ENCODE results near the gene ZNF521. TPM values are rescaled to one million over a fixed set of nuclear protein-coding genes. Genes with fewer than 3 reads are reported as not detected.

Gene ZNF521
- total RNA-seq, 6 donors from 2014 or later: 4.7 to 37.7 (median 13.8) TPM

DNA sequence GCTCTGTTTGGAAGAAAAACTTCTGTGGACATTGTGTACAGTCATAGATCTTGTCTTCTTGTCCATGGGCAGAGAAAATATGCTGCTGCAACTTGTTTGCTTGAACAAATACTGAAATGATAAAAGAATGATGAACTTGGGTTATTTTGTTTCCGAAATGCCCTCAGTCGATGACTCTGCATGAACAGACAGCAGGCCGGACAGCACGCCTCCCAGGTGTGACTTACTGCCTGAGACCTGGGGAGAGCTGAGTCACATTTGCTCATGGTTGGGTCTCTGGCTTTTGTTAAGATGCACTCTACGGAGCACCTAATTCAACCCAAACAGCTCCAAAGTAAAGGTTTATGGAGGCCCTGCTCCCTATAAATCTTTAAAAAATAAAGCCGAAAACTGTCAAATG lies 262.5 kb downstream of the ZNF521 start:
- no peak overlapping the region for H3K27ac ChIP-seq
- 93 to 94% methylated on average over 6 of the region's 6 CpGs for WGBS, 2 donors
- H3K27me3 ChIP-seq: no peaks in the 10 kb centered on the region
- no peaks in the 10 kb centered on the region for H3K4me1 ChIP-seq
- H3K9me3 ChIP-seq: no peaks in the 10 kb centered on the region
- DNase-seq (no peak), ATAC-seq (ENCODE audit: low FRiP score in 2 of 2) (no peak)
- no peak for TF ChIP-seq EP300 (IDR thresholded peaks at IDR 0.05)
- no peak for TF ChIP-seq POLR2A (IDR thresholded peaks at IDR 0.05)
- TF ChIP-seq CTCF (IDR thresholded peaks at IDR 0.05): no peak
- no peak for TF ChIP-seq POLR2AphosphoS5 (IDR thresholded peaks at IDR 0.05)
- no peak overlapping the region for H3K4me3 ChIP-seq
- H3K36me3 ChIP-seq: peaks cover 0 to 14% (median 0%) of the 10 kb centered on the region in 4 donors

DNA sequence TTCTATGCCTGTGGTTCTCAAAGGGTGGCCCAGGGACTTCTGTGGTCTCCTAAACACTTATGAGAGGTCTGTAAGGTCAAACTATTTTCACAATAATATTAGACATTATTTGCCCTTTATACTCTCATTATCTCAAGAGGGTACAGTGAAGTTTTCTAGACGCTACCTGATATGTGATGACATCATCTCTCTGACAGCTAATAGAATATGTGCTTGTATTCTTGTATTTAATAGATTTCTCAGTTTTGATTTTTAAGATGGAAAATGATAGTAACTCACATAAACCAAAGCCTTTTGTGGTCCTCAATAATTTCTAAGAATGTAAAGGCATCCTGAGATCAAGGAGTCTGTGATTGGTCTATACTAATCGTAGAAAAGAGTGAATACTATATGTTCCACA lies 265.1 kb downstream of the ZNF521 start:
- TF ChIP-seq POLR2AphosphoS5 (IDR thresholded peaks at IDR 0.05): no peak
- no peak for TF ChIP-seq CTCF (IDR thresholded peaks at IDR 0.05)
- TF ChIP-seq POLR2A (IDR thresholded peaks at IDR 0.05): no peak
- TF ChIP-seq EP300 (IDR thresholded peaks at IDR 0.05): no peak
- 76 to 78% methylated on average over 2 of the region's 2 CpGs for WGBS, 2 donors
- Histone ChIP-seq H3K27ac (no peak overlapping the region), H3K36me3 (peaks cover 0 to 14% (median 0%) of the 10 kb centered on the region in 4 donors), H3K4me1 (no peaks in the 10 kb centered on the region), H3K4me3 (no peak overlapping the region), H3K27me3 (no peaks in the 10 kb centered on the region), H3K9me3 (no peaks in the 10 kb centered on the region)
- no peak for DNase-seq
- ATAC-seq (ENCODE audit: low FRiP score in 2 of 2): no peak

DNA sequence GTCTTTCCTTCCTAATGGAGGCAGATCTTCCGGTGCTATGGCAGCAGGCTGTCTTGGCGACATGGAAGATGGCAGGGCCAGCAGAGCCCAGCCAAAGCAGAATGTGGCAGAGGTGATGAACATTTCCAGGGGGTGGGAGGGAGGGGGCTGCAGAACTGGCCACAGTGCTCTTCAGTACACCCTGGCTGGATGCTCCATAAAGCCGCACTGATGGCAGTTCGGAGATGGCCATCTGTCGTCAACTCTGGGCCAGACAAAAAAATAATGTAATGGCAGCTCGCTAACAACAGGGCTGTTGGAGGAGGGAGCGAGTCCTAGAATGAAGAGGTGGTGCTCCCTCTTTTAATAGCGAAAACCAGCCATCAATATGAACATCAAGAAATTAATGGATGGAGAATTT lies 271.0 kb downstream of the ZNF521 start:
- DNase-seq (no peak), ATAC-seq (ENCODE audit: low FRiP score in 2 of 2) (no peak)
- Histone ChIP-seq H3K36me3 (no peaks in the 10 kb centered on the region), H3K27ac (no peak overlapping the region), H3K27me3 (no peaks in the 10 kb centered on the region), H3K4me3 (no peak overlapping the region), H3K4me1 (peaks cover 0 to 10% (median 6%) of the 10 kb centered on the region in 4 donors), H3K9me3 (no peaks in the 10 kb centered on the region)
- no peak for TF ChIP-seq CTCF (IDR thresholded peaks at IDR 0.05)
- TF ChIP-seq POLR2A (IDR thresholded peaks at IDR 0.05): no peak
- no peak for TF ChIP-seq POLR2AphosphoS5 (IDR thresholded peaks at IDR 0.05)
- TF ChIP-seq EP300 (IDR thresholded peaks at IDR 0.05): no peak
- 96% methylated on average over 8 of the region's 8 CpGs for WGBS, 2 donors

DNA sequence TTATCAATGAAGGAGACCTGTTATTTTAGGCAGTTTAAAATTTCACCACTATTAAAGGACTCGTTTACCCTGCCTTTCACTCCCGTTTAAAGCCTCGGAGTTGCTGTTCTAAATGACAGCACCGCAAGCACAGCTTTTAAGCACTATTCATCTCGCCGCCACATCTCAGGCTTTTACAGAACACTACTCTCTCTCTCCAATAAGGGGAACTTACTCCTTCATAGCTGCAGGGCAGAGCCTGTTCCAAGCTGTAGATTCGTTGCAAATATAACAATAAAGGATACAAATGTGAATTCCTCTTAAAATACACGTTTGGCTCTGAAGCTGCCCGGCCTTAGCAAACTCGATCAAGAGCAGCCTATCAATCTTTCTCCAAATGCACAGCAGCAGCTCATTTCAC lies 271.8 kb downstream of the ZNF521 start:
- no peak overlapping the region for H3K4me3 ChIP-seq
- WGBS, 2 donors: 70 to 72% methylated on average over 10 of the region's 10 CpGs
- no peaks in the 10 kb centered on the region for H3K9me3 ChIP-seq
- DNase-seq: no peak
- H3K4me1 ChIP-seq: peaks cover 4 to 10% (median 7%) of the 10 kb centered on the region in 4 donors
- no peaks in the 10 kb centered on the region for H3K27me3 ChIP-seq
- no peak for ATAC-seq (ENCODE audit: low FRiP score in 2 of 2)
- TF ChIP-seq POLR2AphosphoS5 (IDR thresholded peaks at IDR 0.05): no peak
- no peak for TF ChIP-seq POLR2A (IDR thresholded peaks at IDR 0.05)
- no peak for TF ChIP-seq CTCF (IDR thresholded peaks at IDR 0.05)
- TF ChIP-seq EP300 (IDR thresholded peaks at IDR 0.05): no peak
- no peaks in the 10 kb centered on the region for H3K36me3 ChIP-seq
- H3K27ac ChIP-seq: no peak overlapping the region

- Histone ChIP-seq H3K9me3 (no peaks in the 10 kb centered on the region), H3K4me1 (peaks cover 5 to 11% (median 10%) of the 10 kb centered on the region in 4 donors), H3K27me3 (no peaks in the 10 kb centered on the region), H3K4me3 (no peak overlapping the region), H3K36me3 (no peaks in the 10 kb centered on the region), H3K27ac (no peak overlapping the region)
- ATAC-seq (ENCODE audit: low FRiP score in 2 of 2): no peak
- TF ChIP-seq EP300 (IDR thresholded peaks at IDR 0.05) (no peak), POLR2AphosphoS5 (IDR thresholded peaks at IDR 0.05) (no peak), POLR2A (IDR thresholded peaks at IDR 0.05) (no peak), CTCF (IDR thresholded peaks at IDR 0.05) (no peak)
- no peak for DNase-seq
- WGBS, 2 donors: 93 to 95% methylated on average over 18 of the region's 18 CpGs
These were observed 273.8 kb downstream of the ZNF521 start for GRCh38 chr18:25077944-25078723.

Data from upper lobe of left lung (tissue), 6 donors.